Activated CD8-positive, alpha-beta memory T cell treated with anti-CD3 and anti-CD28 coated beads for 48 hours (primary cell): Measurements from ENCODE around the gene PRADC1.

ENCODE experiments used
- DNase-seq, 3 experiments: peaks; one replicate each; pipeline ENCODE4 v3.0.0-alpha.2; 2020; ENCODE audit warnings: low read depth in 2 of 3, low spot score in 2 of 3

PRADC1 gene

GRCh38 chr2:73259276-73259675 is 26.2 kb upstream of the PRADC1 start:
- no peak for DNase-seq

GRCh38 chr2:73258913-73259215 is 25.8 kb upstream of the PRADC1 start:
- DNase-seq, result no peak

DNA sequence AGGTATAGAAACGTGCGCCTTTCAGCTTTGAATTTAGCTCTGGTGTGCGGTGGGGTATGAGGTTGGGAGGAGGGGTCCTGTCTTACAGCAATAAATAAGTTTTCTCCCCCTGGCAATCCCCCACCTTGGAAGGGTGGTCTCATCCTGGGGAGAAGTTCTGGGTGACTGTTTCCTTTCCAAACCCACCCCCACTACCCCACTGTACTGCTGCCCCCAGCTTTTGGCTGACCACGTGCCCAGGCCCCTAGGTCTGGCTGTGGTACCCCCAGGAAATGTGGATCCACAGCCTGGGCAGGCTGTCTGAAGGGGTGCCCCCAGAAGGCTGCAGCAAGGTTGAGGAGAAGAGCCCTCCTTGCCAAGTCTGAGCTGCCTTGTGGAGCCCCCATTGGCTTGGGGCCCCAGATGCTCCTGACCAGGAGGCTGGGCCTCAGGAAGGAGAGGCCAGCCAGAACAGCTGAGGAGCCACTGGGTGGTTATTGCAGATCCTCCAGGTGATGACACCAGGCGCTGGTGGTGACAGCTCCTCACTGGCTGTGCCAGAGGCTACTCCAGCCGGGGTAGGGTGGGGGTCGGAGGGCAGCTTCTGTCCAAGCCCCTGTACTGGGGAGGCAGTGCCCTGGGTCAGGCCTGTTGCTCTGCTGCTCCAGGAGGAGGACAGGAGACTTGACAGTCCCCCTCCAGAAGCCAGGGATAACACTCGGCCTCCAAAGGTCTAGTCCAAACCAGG is 25.3 kb upstream of the PRADC1 start:
- no peak for DNase-seq

- DNase-seq, result no peak
Observed at GRCh38 chr2:73257425-73258125, 24.5 kb upstream of the PRADC1 start.

- no peak for DNase-seq
Observed at GRCh38 chr2:73257021-73257420, 24.0 kb upstream of the PRADC1 start.

GRCh38 chr2:73256618-73256922 is 23.5 kb upstream of the PRADC1 start:
- no peak for DNase-seq

DNA sequence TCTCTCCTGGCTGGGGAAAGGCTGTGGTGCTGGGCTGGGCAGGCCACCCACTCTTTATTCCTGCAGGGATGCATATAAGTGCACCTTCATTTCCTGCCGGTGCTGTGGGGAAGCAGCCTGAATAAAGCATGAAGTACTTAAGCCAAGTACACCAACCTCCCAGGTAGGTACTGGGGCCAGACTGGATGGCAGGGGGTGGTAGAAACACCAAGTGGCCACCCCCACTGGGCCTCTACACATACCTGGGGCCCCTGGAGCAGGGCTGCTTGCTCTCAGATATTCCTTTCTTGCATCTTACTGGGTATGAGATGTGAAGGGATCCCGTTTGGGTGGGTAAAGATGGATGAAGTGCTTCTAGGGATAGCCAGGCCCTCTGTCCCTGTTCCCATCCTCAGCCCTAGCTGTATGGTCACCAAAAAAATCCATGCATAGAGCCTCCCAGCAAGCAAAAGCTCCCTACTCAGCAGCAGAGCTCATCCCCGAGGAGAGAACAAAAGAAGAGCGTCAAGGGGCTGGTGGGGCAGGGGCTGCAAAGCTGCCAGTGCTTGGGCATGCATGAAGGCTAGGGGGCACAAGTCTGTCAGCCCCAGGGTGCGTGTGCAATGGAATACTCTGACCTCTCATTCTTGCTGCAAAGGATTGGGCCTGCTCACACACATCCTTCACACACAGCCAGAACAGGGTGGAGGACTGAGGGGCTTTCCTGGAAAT is 23.0 kb upstream of the PRADC1 start:
- no peak for DNase-seq

DNA sequence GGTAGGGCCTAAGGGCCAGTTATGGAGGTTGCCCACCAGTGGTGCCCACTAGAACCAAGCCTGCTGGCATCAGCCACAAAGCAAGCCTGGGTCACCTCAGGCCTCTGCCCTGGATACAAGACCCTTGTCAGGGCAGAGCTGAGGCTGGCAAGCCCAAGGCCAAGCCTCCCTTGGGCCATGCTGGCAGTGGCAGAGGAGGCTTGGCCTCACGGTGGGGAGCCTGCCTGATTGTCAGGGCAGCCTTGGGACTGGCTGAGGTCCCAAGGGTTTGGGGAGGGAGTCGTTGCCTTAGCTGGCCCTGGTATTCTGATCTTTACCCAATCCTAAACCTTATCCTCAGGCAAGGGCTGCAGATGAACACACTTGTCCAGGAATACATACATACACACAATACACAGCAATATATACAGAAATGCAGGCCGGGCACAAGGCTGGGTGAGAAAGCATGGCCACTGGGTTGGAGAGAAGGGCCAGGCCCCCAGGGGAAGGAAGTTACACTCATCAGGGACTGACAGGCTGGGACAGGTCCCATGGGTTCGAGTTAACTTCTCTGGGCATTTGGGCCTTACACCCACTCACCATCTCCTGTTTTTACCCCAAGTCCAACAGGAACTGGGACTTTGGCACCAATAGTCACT is 22.1 kb upstream of the PRADC1 start:
- DNase-seq, result no peak

DNA sequence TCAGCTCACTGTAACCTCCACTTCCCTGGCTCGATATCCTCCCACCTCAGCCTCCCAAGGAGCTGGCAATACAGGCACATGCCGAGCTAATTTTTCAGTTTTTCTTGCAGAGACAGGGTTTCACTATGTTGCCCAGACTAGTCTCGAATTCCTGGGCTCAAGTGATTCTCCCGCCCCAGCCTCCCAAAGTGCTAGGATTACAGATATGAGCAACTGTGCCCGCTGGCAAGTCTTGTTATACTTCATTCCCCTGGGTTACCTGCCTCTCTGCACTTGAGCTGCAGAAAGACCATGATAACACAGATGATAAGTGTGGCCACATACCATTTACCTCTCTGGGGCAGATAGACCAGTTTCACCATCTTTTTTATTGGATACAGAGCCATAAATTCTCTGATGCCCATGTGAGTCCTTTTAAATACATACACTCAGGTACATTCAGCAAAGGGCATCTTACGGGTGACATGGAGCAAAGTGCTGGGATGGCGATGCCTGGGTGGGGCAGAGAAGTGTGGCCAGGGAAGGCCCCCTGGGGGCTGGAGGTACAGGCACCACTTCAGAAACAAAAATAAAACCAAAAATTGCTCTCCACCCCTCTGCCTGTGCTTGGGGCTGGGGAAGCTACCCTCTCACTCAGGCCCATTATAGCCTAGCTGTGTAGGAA is 21.4 kb upstream of the PRADC1 start:
- no peak for DNase-seq

GRCh38 chr2:73253901-73254300 is 20.9 kb upstream of the PRADC1 start:
- DNase-seq, result no peak

GRCh38 chr2:73253400-73253799 is 20.4 kb upstream of the PRADC1 start:
- no peak for DNase-seq

GRCh38 chr2:73252238-73253027 is 19.4 kb upstream of the PRADC1 start:
- DNase-seq, result no peak

- no peak for DNase-seq
Observed at GRCh38 chr2:73250872-73251846, 18.1 kb upstream of the PRADC1 start.

- no peak for DNase-seq
Observed at GRCh38 chr2:73249636-73250035, 16.6 kb upstream of the PRADC1 start.

GRCh38 chr2:73246850-73247249 is 13.8 kb upstream of the PRADC1 start:
- no peak for DNase-seq

DNA sequence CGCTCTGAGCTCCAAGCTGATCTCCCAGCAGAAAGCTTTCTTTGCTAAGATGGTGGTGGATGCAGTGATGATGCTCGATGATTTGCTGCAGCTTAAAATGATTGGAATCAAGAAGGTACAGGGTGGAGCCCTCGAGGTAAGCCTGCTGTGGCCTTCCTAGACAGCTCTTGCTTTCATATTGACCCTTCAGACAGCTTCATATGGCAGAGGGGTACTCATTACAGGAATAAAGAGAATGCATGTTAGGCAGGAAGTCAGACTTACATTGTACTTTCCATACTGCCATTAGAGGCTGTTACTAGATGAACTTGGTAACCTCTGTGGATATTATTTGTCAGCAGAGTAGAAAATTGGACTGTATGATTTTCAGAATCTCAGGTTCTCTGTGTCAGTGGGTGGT is 11.5 kb upstream of the PRADC1 start:
- DNase-seq, result no peak

GRCh38 chr2:73243884-73244570 is 11.0 kb upstream of the PRADC1 start:
- no peak for DNase-seq

GRCh38 chr2:73239776-73240175 is 6.7 kb upstream of the PRADC1 start:
- DNase-seq, result no peak

- no peak for DNase-seq
Observed at GRCh38 chr2:73238976-73239375, 5.9 kb upstream of the PRADC1 start.
